Trophoblast cell (in vitro differentiated cells and primary cell): Measurements from ENCODE around the gene SEL1L3.

Experiments used
- DNase-seq, 2 donors: peaks; one replicate each; pipeline ENCODE4 v3.0.0-alpha.2; 2016
- H2AFZ ChIP-seq: 2 replicates; pipeline ENCODE4 v1.6.1; 2013; ENCODE audit warnings: low read length, moderate library complexity, mild to moderate bottlenecking; ENCODE audit not compliant: insufficient read depth, poor library complexity
- H2AK5ac ChIP-seq: 2 replicates; pipeline ENCODE4 v1.6.1; 2013; ENCODE audit warnings: mild to moderate bottlenecking, low read length
- H2BK120ac ChIP-seq: 2 replicates; pipeline ENCODE4 v1.6.1; 2013; ENCODE audit warnings: low read length, mild to moderate bottlenecking, moderate library complexity; ENCODE audit not compliant: insufficient read depth, poor library complexity
- H2BK12ac ChIP-seq: 2 replicates; pipeline ENCODE4 v1.6.1; 2013; ENCODE audit warnings: mild to moderate bottlenecking, low read length, moderate library complexity
- H2BK5ac ChIP-seq: 2 replicates; pipeline ENCODE4 v1.6.1; 2013; ENCODE audit warnings: low read length, low read depth, moderate library complexity, mild to moderate bottlenecking; ENCODE audit not compliant: poor library complexity
- H3K14ac ChIP-seq: 2 replicates; pipeline ENCODE4 v1.6.1; 2013; ENCODE audit warnings: mild to moderate bottlenecking, low read length
- H3K18ac ChIP-seq: 2 replicates; pipeline ENCODE4 v1.6.1; 2013; ENCODE audit warnings: mild to moderate bottlenecking, low read length
- H3K23ac ChIP-seq: 2 replicates; pipeline ENCODE4 v1.6.1; 2013; ENCODE audit warnings: low read length
- H3K27ac ChIP-seq: 2 replicates; pipeline ENCODE4 v1.5.1; 2013; ENCODE audit warnings: low read depth, mild to moderate bottlenecking, inconsistent platforms, low read length, moderate library complexity
- H3K27me3 ChIP-seq: 2 replicates; pipeline ENCODE4 v1.6.1; 2013; ENCODE audit warnings: inconsistent platforms, mild to moderate bottlenecking, low read length, moderate library complexity; ENCODE audit not compliant: insufficient read depth
- H3K36me3 ChIP-seq, 2 experiments: 1 replicate in 1 of 2; 2 replicates in 1 of 2; pipeline ENCODE4 v1.6.1; 2013; ENCODE audit warnings: low read length in 2 of 2, mild to moderate bottlenecking in 2 of 2, moderate library complexity in 1 of 2; ENCODE audit not compliant: insufficient read depth in 2 of 2, control insufficient read depth in 1 of 2
- H3K4ac ChIP-seq: 2 replicates; pipeline ENCODE4 v1.6.1; 2013; ENCODE audit warnings: low read depth, mild to moderate bottlenecking, low read length, moderate library complexity
- H3K4me1 ChIP-seq, 2 experiments: 1 replicate in 1 of 2; 2 replicates in 1 of 2; pipeline ENCODE4 v1.6.1; 2013; ENCODE audit warnings: low read length in 2 of 2, mild to moderate bottlenecking in 2 of 2, moderate library complexity in 1 of 2; ENCODE audit not compliant: insufficient read depth in 2 of 2, control insufficient read depth in 1 of 2
- H3K4me2 ChIP-seq: 2 replicates; pipeline ENCODE4 v1.6.1; 2013; ENCODE audit warnings: inconsistent platforms, mild to moderate bottlenecking, low read length, moderate library complexity
- H3K4me3 ChIP-seq: 2 replicates; pipeline ENCODE4 v1.5.1; 2013; ENCODE audit warnings: mild to moderate bottlenecking, low read depth, low read length, inconsistent platforms
- H3K79me1 ChIP-seq: one replicate; pipeline ENCODE4 v1.6.1; 2013; ENCODE audit warnings: low read length
- H3K79me2 ChIP-seq: 2 replicates; pipeline ENCODE4 v1.6.1; 2013; ENCODE audit warnings: low read length, mild to moderate bottlenecking; ENCODE audit not compliant: control insufficient read depth, insufficient read depth, poor library complexity
- H3K9ac ChIP-seq: 2 replicates; pipeline ENCODE4 v1.6.1; 2013; ENCODE audit warnings: mild to moderate bottlenecking, low read length
- H3K9me3 ChIP-seq: 2 replicates; pipeline ENCODE4 v1.6.1; 2013; ENCODE audit warnings: low read depth, mild to moderate bottlenecking, control low read depth, inconsistent platforms, low read length; ENCODE audit not compliant: insufficient read depth
- H4K12ac ChIP-seq: 2 replicates; pipeline ENCODE4 v1.6.1; 2013; ENCODE audit warnings: low read depth, mild to moderate bottlenecking, low read length, moderate library complexity
- H4K8ac ChIP-seq: 2 replicates; pipeline ENCODE4 v1.6.1; 2013; ENCODE audit warnings: low read depth, mild to moderate bottlenecking, low read length, moderate library complexity
- H4K91ac ChIP-seq: one replicate; pipeline ENCODE4 v1.6.1; 2013; ENCODE audit warnings: low read depth, mild to moderate bottlenecking, low read length, moderate library complexity
- WGBS: extraction: QIAGEN DNeasy Blood & Tissue Kit; methylation state at CpG from one replicate; pipeline ENCODE4 v1.1.7; 2013; ENCODE audit warnings: missing lambda C conversion rate; ENCODE audit not compliant: insufficient read length, insufficient coverage; ENCODE audit errors: extremely low coverage; 5-methylcytosine and 5-hydroxymethylcytosine counted together

Gene SEL1L3

GRCh38 chr4:25847329-25847728 is 15.5 kb downstream of the SEL1L3 start:
- no peaks in the 10 kb centered on the region for H3K27me3 ChIP-seq
- no peak overlapping the region for H3K27ac ChIP-seq
- WGBS = no CpG with 5 or more reads among the region's 7 CpGs
- no peak overlapping the region for H3K18ac ChIP-seq
- H2AFZ ChIP-seq = no peak overlapping the region
- no peaks in the 10 kb centered on the region for H3K36me3 ChIP-seq
- H3K14ac ChIP-seq = no peak overlapping the region
- H4K91ac ChIP-seq = no peak overlapping the region
- no peak overlapping the region for H3K4me3 ChIP-seq
- H4K12ac ChIP-seq = no peak overlapping the region
- no peaks in the 10 kb centered on the region for H3K4me1 ChIP-seq
- no peak overlapping the region for H4K8ac ChIP-seq
- no peak overlapping the region for H2BK5ac ChIP-seq
- H2BK12ac ChIP-seq = no peak overlapping the region
- no peaks in the 10 kb centered on the region for H3K9me3 ChIP-seq
- H3K79me2 ChIP-seq = no peaks in the 10 kb centered on the region
- DNase-seq = peak; percentile 44 to 88
- H3K23ac ChIP-seq = no peak overlapping the region
- no peaks in the 10 kb centered on the region for H3K79me1 ChIP-seq
- no peak overlapping the region for H2BK120ac ChIP-seq
- no peak overlapping the region for H3K9ac ChIP-seq
- H3K4me2 ChIP-seq = no peak overlapping the region
- H3K4ac ChIP-seq = no peak overlapping the region
- H2AK5ac ChIP-seq = no peak overlapping the region

DNA sequence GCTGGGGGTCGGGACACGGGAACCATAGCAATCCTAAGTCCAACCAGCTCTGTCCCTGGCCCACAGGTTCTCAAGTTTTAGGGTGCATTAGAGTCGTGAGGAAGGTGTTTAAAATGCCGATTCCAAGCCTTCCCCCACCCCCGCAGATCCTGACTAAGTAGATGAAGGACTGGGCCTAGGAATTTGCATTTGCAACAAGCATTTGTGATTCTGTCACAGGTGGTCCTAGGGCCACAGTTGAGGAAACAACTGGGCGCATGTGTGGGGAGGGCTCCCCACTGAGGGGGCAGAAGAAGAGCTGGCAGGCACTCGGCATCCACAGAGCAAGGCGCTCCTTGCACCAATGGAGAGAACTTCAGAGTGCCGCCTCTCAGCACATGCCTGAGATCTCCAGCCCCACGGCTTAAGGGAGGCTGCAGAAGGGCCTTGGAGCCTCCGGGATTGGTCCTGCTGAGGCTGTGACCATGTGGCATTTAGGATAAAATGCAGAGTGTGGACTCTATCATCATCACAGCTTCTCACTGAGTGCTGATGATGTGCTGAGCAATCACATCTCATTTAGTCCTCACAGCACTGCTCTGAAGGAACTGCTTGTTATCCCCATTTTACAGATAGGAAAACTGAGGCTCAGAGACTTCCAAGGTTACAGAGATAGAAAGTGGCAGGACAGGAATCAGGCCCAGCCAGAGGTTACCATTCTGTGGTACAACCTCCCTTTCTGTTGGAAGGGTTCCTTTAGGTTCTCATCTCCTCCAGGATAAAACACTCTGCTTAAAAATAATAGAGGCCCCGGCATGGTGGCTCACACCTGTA is 16.7 kb downstream of the SEL1L3 start:
- no peaks in the 10 kb centered on the region for H3K79me2 ChIP-seq
- no peak overlapping the region for H3K9ac ChIP-seq
- H4K91ac ChIP-seq = no peak overlapping the region
- no peaks in the 10 kb centered on the region for H3K4me1 ChIP-seq
- no peak overlapping the region for H2BK12ac ChIP-seq
- no peak overlapping the region for H3K4me3 ChIP-seq
- WGBS = no CpG with 5 or more reads among the region's 12 CpGs
- H3K4ac ChIP-seq = no peak overlapping the region
- H3K79me1 ChIP-seq = no peaks in the 10 kb centered on the region
- H2AFZ ChIP-seq = no peak overlapping the region
- H2BK5ac ChIP-seq = no peak overlapping the region
- no peak overlapping the region for H2BK120ac ChIP-seq
- H3K18ac ChIP-seq = no peak overlapping the region
- H3K36me3 ChIP-seq = no peaks in the 10 kb centered on the region
- H3K14ac ChIP-seq = no peak overlapping the region
- H3K27ac ChIP-seq = no peak overlapping the region
- H3K9me3 ChIP-seq = no peaks in the 10 kb centered on the region
- no peak overlapping the region for H4K12ac ChIP-seq
- H3K4me2 ChIP-seq = no peak overlapping the region
- no peak for DNase-seq
- H2AK5ac ChIP-seq = no peak overlapping the region
- no peak overlapping the region for H4K8ac ChIP-seq
- no peak overlapping the region for H3K23ac ChIP-seq
- no peaks in the 10 kb centered on the region for H3K27me3 ChIP-seq

GRCh38 chr4:25844961-25845712 is 17.7 kb downstream of the SEL1L3 start:
- no peak overlapping the region for H3K27ac ChIP-seq
- DNase-seq = no peak

DNA sequence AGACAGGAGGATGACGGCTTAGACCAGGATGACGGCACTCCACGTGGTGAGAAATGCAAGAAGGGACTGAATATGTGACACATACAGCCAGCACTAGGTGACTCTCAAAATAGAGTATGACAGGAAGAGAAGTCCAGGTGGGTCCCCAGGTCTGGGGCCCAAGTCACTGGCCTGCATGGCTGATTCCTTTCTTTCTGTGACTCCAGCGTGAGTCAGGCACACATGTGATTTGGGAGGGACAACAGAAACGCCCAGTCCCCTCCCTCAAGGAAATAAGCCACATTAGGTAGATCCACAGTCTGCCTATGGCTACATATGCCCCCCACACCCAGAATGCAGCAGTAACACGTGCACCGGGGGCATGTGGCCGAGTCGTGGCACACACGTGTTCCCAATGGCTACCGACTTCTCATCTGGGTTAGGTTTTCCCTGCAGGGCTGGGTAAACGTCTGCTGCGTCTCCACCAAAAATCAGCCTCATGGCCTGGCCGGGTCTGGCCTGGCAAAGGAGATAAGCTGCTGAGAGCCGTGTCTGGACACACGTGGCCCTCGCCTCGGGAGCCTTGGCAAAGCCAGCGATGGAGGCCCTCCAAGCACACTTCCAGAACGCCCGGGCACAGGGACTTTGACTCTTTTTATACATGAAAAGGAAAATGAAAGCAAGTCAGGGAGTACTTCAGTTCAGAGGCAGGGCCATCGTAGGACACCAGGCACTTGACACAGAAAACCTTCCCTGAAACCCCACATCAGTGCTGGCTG is 19.3 kb downstream of the SEL1L3 start:
- H3K27ac ChIP-seq = no peak overlapping the region
- WGBS = no CpG with 5 or more reads among the region's 22 CpGs
- no peak overlapping the region for H3K14ac ChIP-seq
- H3K18ac ChIP-seq = no peak overlapping the region
- H3K9ac ChIP-seq = no peak overlapping the region
- no peak overlapping the region for H2BK12ac ChIP-seq
- H3K4me2 ChIP-seq = no peak overlapping the region
- H3K27me3 ChIP-seq = no peaks in the 10 kb centered on the region
- H3K36me3 ChIP-seq = no peaks in the 10 kb centered on the region
- H4K12ac ChIP-seq = no peak overlapping the region
- DNase-seq = no peak
- H3K79me2 ChIP-seq = no peaks in the 10 kb centered on the region
- no peaks in the 10 kb centered on the region for H3K79me1 ChIP-seq
- H3K4ac ChIP-seq = no peak overlapping the region
- no peak overlapping the region for H2BK120ac ChIP-seq
- H2AK5ac ChIP-seq = no peak overlapping the region
- no peak overlapping the region for H3K23ac ChIP-seq
- no peak overlapping the region for H3K4me3 ChIP-seq
- H3K4me1 ChIP-seq = no peaks in the 10 kb centered on the region
- H2AFZ ChIP-seq = peak overlapping the region; percentile 39
- H2BK5ac ChIP-seq = no peak overlapping the region
- no peak overlapping the region for H4K91ac ChIP-seq
- no peaks in the 10 kb centered on the region for H3K9me3 ChIP-seq
- H4K8ac ChIP-seq = no peak overlapping the region

More at GRCh38 chr4:25844961-25845712, 17.7 kb downstream of the SEL1L3 start:
- Histone ChIP-seq H3K9ac (no peak overlapping the region), H3K36me3 (no peaks in the 10 kb centered on the region), H3K23ac (no peak overlapping the region), H3K79me1 (no peaks in the 10 kb centered on the region), H2AK5ac (no peak overlapping the region), H3K4me3 (no peak overlapping the region), H3K27me3 (no peaks in the 10 kb centered on the region), H4K91ac (no peak overlapping the region), H3K9me3 (no peaks in the 10 kb centered on the region), H3K4me2 (no peak overlapping the region), H3K4ac (no peak overlapping the region), H4K8ac (no peak overlapping the region), H3K18ac (no peak overlapping the region), H3K79me2 (no peaks in the 10 kb centered on the region), H3K4me1 (no peaks in the 10 kb centered on the region), H2BK12ac (no peak overlapping the region), H2BK5ac (no peak overlapping the region), H4K12ac (no peak overlapping the region), H2BK120ac (no peak overlapping the region), H2AFZ (no peak overlapping the region), H3K14ac (no peak overlapping the region)
- no CpG with 5 or more reads among the region's 4 CpGs for WGBS
